GM15510 (cell line): Measurements from ENCODE around the gene MYRF.

ENCODE experiments used
- POLR2A ChIP-seq: IDR thresholded peaks from 3 replicates; pipeline ENCODE4 v1.6.1; 2011; ENCODE audit warnings: borderline replicate concordance; ENCODE audit not compliant: insufficient read length; ENCODE audit errors: extremely low read depth

Gene MYRF

DNA sequence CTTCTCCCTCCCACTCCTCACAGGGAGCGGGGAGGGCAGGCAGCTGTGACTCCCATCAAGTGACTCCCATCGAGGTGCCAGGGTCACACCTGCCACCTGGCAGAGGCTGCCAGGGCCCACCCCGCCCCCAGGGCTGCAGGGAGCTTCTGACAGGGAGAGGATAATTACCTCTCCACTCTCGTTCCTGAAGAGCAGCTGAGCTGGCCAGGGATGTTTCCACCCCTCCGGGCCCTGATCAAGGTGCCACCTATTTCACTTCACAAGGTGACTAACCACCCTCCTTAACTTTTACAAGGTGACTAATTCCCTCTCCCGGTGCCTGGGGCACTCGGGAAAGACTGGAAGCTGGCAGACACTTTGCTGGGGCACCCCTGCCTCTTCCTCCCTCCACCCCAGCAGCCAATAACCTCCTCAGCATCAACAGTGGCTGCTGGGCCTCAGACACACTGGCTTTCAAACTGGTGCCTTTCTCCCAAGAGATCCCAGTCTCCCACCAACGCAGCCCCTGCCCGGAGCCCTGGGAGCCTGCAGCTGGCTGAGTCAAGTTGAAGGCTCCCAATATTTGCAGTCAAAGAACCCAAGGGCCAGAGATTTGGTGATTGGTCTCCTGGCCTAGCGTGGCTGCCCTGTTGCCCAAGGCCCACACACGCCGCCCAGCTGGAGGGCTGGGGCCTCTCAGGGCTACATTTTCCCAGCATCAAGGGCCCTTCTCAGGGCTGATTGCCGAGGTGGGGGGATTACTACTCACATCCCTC is 22.0 kb upstream of the MYRF start:
- TF ChIP-seq POLR2A: no peak

DNA sequence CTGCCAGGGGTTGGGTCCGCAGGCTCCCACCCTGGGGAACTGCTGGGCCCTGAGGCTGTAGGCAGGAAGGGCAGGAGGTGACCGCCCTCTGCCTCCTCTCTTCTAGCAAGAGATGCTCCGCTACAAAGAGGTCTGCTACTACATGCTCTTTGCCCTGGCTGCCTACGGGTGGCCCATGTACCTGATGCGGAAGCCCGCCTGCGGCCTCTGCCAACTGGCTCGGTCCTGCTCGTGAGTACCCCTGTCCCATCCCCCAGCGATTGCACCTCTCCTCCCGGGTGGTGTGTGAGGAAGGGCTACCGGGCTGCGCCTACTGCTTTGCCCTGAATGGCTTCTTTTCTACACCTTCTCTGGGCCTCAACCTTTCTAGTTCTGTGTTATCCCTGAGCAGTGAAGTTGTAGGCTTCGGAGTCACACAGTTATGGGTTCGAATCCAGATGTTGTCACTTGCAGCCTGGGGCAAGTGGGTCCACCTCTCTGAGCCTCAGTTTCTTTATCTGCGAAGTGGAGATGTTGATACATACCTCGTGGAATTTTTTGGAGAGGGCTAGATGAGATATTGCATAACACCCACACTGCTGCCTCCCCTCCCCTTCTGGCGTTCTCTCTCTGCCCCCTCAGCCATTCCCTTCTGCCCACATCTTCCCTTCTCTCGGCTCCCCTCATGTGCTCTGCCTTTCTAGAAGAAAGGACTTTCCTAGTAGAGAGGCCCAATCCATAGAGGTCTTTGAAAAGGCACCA is 21.1 kb upstream of the MYRF start:
- TF ChIP-seq POLR2A: no peak

DNA sequence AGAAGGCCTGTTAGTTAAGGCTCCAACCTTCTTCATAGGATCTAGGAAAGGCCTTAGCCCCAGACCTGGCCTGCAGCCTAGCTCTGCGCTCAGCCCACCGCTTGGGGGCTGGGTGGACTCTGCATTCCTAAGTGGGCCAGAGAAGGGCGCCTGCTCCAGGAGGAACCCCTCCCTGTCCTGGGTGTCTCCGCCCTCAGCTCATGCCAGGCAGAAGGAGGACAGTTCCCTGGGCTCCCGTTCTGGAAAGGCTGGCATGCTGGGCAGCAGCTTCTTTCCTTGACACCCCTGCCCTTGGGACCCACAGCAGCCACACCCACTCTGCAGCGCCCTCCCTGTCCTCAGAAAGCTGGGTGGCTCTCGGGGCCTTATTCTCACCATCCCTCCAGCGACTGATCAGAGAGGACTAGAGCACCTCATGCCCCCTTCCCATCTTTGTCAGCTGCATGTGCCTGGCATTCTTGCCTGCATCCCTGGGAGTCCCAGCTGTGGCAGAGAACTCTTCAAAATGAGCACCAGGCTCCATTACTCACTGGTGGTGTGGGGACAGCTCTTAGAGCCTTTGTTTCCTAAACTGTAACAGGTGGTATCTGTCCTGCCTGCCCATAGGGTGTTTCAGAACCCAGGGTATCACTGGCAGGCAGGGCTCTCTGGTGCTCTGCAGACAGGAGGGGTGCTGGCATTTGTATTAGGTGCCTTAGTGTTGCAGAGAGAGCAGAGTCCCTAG is 20.3 kb upstream of the MYRF start:
- no peak for TF ChIP-seq POLR2A

DNA sequence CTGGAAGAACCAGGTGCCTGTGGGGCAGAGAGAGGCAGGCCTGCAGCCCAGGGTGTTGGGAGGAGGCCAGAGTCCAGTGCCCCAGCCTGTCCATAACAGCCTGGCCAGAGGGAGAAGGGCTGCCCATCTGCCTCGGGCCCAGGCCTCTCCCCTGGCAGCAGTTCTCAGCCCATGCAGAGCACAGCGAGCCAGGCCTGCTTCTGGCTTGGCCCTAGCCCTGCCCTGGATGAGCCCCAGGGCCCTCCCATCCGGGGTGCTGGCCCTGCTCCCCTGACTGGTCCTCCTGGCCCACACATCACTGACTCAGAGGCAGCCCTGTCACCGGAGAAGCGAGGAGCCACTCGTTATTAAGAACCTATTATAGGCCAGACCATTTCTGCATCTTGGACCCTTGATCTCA is 19.7 kb upstream of the MYRF start:
- TF ChIP-seq POLR2A: no peak

DNA sequence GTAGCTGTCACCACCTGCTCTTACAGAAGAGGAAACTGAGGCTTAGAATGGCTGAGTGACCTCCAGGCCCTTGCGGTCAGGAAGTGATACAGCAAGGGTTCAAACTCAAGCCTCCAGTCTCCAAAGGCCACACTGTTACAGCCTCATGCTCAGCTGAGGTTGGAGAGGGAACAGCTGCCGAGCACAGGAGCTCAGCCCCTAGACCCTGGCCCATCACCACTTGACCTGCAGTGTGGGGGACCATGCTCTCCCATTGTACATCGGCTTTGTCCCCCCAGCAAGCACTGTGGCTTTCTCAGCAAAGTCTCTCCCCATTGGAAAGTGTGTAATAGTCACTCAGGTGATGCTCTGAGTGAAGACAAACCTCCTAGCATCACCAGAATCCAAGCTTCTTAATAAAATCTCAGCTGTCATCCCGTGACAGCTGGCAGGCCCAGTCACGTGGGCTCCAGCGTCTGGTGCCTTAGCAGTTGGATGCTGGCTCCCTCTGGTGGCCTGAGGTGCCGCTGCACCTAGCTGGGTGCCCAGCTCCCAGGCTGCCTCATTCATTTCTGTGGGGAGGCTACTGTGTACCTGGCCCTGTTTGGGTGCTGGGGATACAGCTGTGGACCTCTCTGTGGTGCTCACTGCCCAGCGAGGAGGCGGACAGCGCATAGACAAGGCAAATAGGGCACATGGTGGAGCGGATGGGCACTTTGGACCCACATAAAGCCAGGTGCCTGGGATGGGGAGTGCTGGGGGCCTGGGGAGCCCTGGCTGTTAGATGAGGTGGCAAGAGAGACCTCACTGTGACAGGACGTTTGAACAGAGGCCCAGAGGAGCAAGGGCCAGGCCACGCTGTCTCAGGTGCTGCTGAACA is 19.1 kb upstream of the MYRF start:
- no peak for TF ChIP-seq POLR2A

DNA sequence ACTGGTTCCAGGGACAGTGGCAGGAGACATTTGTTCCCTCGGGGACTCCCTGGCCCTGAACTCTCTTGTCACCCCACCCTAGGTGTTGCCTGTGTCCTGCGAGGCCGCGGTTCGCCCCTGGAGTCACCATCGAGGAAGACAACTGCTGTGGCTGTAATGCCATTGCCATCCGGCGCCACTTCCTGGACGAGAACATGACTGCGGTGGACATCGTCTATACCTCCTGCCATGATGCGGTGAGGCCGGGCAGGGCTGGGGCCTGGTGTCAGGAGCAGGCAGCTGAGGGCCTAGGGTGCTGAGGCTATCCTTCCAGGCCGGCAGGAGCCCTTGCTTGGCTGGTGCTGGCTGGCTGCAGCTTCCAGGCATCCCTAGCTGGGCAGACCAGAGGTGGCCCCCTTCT is 17.7 kb upstream of the MYRF start:
- no peak for TF ChIP-seq POLR2A

DNA sequence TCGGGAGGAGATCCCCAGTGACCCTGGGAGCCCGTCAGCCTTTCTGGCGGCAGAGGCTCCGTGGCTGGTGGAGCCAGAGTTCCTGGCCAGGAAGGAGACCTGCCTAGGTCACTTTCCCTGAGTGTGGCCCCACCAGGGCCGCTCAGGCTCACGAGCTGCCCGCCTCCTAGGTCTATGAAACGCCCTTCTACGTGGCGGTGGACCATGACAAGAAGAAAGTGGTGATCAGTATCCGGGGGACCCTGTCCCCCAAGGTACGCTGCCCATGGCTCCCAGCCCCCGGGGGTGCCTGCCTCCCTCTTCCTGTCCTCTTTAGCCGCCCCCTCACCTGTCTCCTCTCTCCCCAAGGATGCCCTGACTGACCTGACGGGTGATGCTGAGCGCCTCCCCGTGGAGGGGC is 17.0 kb upstream of the MYRF start:
- no peak for TF ChIP-seq POLR2A

DNA sequence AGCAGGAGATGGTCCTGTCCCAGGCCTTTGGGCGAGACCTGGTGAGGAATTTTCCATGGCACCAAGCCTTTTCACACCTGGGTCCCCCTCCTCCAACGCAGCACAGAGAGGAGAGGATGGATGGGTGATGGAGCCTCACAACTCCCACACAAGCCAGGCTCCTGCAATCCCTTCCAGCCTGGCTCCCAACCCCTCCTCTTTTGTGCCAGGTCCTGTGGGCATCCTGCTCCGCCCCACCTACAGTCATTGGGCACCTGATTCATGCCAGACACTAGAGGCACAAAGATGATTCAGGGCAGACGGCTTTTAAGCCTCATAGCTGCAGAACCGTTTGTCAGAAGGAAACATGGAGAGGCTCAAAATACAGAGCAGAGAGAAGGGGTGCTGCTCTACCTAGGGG is 16.1 kb upstream of the MYRF start:
- no peak for TF ChIP-seq POLR2A

DNA sequence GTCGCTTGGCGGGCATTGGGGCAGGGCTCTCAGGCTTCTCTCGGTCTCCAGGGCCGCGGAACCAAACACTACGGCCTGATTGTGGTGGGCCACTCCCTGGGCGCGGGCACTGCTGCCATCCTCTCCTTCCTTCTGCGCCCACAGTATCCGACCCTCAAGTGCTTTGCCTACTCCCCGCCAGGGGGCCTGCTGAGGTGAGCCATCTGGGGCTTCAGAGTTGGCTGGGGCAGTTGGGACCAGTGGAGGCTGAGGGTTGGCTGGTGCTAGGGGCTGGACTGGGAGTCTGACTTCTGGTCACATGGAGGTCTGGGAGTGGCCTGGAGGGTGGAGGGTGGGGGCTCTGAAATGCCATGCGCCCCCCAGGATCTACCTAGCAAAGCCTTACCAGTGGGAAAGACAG is 15.3 kb upstream of the MYRF start:
- no peak for TF ChIP-seq POLR2A

DNA sequence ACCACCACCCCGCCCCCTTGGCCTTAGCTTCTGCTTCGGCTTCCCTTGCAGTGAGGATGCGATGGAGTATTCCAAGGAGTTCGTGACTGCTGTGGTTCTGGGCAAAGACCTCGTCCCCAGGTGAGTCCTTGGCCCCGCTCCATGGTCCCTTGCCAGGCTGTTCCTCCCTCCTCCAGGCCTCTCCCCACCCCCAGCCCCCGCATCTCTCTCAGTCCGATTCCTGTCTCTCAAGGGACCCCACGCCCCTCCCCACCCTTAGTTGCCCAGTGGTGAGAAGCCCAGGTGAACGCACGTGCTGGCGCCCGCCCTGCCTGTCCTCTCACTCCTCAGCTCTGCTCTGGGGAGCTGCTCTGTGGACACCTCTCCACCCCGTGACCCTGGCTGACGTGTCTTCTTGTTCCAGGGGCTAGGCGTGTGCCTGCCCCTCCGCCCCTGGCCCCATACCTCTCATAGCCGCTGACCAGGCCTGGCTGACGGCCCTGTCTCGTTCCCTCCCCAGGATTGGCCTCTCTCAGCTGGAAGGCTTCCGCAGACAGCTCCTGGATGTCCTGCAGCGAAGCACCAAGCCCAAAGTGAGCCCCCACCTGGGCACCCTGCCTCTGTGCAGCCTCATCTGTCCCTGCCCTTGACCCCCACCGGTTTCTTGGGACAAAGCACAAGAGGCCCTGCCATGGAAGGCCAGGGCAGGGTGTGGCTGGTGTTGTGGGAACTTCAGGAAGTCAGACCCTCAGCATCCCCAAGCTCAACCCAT is 14.6 kb upstream of the MYRF start:
- no peak for TF ChIP-seq POLR2A

DNA sequence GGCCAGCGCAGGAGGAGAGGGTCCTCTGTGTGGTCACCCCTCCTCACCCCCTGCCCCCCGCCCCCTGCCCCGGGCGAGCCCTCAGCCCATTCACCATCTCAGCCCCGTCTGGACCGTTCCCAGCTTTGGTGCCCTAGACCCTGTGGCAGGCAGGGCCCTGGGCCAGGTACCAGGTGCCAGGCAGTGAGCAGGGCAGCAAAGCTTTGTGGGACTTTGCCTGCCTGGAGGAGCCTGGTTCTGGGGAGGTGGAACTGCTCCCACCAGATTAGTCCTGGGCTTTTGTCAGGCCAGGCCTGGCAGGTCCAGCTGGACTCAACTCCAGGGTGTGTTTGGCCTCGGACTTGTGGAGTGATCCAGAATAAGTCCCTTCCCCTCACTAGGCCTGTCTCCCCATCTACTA is 13.7 kb upstream of the MYRF start:
- no peak for TF ChIP-seq POLR2A

DNA sequence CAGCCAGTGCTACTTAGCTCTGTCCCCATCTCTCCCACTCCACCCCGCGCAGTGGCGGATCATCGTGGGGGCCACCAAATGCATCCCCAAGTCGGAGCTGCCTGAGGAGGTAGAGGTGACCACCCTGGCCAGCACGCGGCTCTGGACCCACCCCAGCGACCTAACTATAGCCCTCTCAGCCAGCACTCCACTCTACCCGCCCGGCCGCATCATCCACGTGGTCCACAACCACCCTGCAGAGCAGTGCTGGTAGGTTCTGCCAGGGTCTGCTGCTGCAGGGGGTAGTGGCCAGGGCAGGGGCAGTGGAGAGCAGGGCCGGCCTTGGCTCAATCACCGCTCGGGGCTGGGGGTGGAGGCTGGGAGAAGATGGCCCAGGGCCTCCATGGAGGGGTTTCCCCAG is 13.0 kb upstream of the MYRF start:
- no peak for TF ChIP-seq POLR2A

DNA sequence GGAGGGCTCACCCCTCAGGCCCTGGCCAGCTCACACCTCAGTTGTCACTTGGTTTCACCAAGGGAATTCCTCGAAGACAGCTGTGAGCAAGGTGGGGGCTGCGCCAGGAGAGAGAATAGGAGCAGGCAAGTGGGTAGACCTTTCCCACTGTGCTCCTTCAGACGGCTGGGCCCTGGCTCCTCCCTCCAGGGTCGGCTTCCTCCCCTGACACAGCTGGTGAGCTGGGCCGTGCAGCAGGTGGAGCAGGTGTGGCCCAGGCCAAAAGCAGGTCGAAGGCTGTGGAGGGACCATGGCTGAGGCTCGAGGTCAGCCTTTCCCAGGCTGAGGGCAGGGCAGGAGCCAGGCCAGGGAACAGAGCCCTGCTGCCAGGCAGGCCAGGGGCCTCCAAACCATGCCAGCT is 12.5 kb upstream of the MYRF start:
- TF ChIP-seq POLR2A: no peak

DNA sequence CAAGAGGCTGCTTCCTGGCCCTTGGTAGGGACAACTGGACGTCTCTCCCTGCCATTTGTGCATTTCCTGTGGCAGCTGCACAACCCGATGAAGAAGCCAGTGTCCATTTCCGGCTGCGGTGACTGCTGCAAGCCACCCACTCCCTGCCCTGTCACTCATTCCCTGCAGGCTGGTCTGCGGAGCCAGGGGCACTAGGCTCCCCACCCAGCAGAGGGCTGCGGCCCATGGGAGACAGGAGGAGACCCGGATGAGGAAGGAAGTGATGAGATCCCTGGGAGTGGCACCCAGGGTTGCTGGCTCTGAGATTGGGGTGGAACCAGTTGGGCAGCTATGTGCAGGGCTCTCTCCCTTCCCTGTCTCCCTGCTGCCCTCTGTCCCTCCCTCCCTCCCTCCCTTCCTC is 10.0 kb upstream of the MYRF start:
- no peak for TF ChIP-seq POLR2A
